PC-9 (cell line): ENCODE results near the gene PMM2.

Experiments
- CTCF ChIP-seq: fragments of 200-600 bp; sonication (generic); conservative IDR thresholded peaks from 2 replicates; pipeline ENCODE4 v1.6.1; 2017; ENCODE audit warnings: mixed run types, antibody characterized with exemption, mild to moderate bottlenecking, moderate library complexity
- EZH2 ChIP-seq: fragments of 200-600 bp; sonication (generic); IDR thresholded peaks from 2 replicates; pipeline ENCODE4 v1.8.0; 2017; ENCODE audit warnings: antibody characterized with exemption, low read depth

DNA sequence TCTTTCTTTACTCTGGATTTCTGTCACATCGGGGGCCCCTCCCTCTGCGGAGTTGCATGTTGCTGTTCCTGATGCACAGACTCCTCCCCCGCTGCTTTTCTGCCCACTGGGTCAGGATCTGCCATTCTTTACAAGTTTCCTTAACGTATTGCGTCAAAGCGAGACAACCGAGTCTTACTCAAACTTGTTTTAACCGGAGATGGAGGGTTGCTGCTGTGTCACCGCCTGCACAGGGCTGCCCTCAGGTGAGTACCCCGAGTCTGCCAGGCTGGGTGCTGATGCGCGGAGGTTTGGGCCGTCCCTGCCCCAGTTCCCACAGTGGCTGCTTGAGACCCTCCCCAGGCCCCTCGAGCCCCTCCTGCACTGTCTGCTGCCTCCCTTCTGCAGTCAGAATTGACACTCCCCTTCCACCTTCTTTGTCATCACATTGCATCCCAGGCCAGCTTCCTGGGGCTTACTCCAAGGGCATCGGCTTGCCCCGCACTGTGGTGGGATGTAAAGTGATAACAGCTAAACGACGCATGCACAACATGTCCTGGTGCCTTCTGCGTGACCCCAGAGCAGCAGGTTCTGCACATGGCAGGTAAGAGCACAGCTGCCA, 51.9 kb downstream of the PMM2 start:
- TF ChIP-seq CTCF (no peak), EZH2 (no peak)
